ENCODE data around the gene ISCU.
A peak's percentile ranks its signal among the peaks of the same experiment; 100 is the strongest.

ISCU gene

DNA sequence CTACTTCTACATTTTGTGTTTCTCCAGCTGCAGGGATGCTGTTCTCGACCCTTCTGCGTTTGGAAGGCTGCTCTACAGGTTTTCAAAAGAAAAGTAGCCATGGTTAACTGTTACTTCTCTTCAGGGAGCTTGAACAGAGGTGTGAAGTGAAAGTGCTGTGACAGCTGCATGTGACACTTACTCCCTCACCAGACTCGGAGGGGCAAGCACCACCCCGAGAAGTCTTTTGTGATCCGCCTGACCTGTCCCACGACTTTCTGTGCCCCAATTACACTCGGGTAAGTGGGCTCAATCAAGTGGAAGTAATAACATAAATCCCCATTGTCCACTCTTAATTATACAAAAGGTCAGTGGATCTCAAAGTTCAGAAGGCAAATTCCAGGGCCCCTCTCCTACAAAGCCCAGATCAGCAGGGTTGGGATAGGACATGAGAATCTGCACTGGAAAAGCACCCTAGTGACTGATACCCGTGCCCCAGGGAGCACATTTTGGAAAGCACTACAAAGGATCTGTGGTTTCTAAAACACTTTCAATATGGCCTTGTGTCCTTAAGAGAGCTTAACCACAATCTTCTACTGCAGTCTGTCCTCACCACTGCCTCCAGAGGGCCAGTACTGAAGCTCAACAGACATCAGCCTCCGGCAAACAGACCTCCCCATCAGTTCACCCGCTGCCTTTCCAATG, 35.8 kb upstream of the ISCU start:
- Mint-ChIP-seq H3K9me3 (no peaks in the 10 kb centered on the region), H3K4me3 (no peak overlapping the region), H3K27ac (ENCODE audit: low read depth) (peak overlapping the region; percentile 80), H3K4me1 (peaks cover 23% of the 10 kb centered on the region), H3K27me3 (no peaks in the 10 kb centered on the region), H3K36me3 (ENCODE audit: insufficient read depth) (peaks cover 80% of the 10 kb centered on the region)
- no peak for ATAC-seq (replicated peaks; ENCODE audit: extremely low read depth, poor library complexity, severe bottlenecking)
- DNase-seq (ENCODE audit: low spot score in 2 of 2) = no peak

- DNase-seq (ENCODE audit: low spot score in 2 of 2) = no peak
- peaks cover 77% of the 10 kb centered on the region for H3K36me3 Mint-ChIP-seq (ENCODE audit: insufficient read depth)
- no peak overlapping the region for H3K4me3 Mint-ChIP-seq
- no peaks in the 10 kb centered on the region for H3K27me3 Mint-ChIP-seq
- ATAC-seq (replicated peaks; ENCODE audit: extremely low read depth, poor library complexity, severe bottlenecking) = no peak
- H3K27ac Mint-ChIP-seq (ENCODE audit: low read depth) = peak overlapping the region; percentile 80
- H3K4me1 Mint-ChIP-seq = peaks cover 23% of the 10 kb centered on the region
- no peaks in the 10 kb centered on the region for H3K9me3 Mint-ChIP-seq
Measured at GRCh38 chr12:108527166-108527496, 35.3 kb upstream of the ISCU start.

DNA sequence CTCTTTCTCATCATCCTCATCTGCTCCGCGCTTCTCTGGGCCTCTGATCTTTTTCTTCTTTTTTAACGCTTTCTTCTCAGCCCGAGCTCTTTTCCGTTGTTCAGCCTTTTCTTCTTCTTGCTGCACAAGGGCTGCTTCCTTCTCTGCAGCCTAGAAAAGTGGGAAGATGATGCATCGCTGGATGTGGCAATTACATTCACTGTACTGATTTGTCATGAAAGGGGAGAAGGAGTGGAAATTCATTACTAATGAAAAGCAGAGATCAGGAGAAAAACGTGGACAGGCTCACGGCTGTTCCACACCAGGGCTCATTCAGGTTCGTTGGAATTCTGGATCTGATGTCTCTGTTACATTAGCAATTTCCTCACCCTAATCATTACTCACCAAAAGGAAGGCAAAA, 32.2 kb upstream of the ISCU start:
- Mint-ChIP-seq H3K4me1 (peaks cover 23% of the 10 kb centered on the region), H3K27me3 (no peaks in the 10 kb centered on the region), H3K4me3 (no peak overlapping the region), H3K9me3 (no peaks in the 10 kb centered on the region), H3K36me3 (ENCODE audit: insufficient read depth) (peaks cover 81% of the 10 kb centered on the region), H3K27ac (ENCODE audit: low read depth) (no peak overlapping the region)
- ATAC-seq (replicated peaks; ENCODE audit: extremely low read depth, poor library complexity, severe bottlenecking) (no peak), DNase-seq (ENCODE audit: low spot score in 2 of 2) (no peak)

DNA sequence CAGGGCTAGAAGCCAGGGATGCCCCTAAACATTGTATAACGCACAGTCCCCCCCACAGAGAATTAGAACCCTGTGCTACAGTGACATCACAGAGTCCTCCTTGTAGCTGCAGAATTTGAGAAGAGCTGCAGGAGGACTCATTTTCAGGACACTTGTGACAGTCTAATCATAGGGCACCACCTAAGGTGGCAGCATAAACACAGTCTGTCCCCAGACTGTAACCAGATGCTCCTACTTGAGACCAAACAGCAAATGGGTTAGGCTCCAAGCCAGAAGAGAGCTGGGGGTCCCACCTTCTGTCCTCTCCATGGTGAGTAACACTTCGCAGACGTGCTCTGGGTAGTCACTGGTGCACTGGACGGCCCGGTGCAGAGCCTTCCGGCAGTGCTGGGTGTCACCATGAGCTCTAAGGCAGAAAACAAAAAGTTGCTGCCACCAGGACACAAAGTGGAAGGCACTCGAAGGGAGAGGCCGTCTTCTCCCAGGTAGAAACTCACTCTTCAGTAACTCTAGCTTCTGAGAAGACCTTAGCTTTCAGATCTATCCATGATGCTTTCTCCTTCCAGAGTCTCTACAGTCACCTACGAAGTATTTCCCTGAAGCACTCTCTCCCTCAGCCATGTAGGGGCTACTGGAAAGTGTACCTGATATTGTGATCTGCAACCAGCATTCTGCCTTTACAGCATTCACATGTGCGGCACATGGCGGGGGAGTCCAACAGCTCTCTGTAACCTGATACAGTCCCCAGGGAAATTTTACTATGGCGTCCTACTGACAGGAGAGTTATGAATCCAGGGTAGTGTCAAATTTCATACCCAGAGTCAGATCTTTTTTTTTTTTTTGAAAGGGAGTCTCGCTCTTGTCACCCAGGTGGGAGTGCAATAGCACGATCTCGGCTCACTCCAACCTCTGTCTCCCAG, 30.2 kb upstream of the ISCU start:
- Mint-ChIP-seq H3K27me3 (no peaks in the 10 kb centered on the region), H3K36me3 (ENCODE audit: insufficient read depth) (peaks cover 78% of the 10 kb centered on the region), H3K4me3 (no peak overlapping the region), H3K9me3 (no peaks in the 10 kb centered on the region), H3K4me1 (peaks cover 16% of the 10 kb centered on the region), H3K27ac (ENCODE audit: low read depth) (no peak overlapping the region)
- ATAC-seq (replicated peaks; ENCODE audit: extremely low read depth, poor library complexity, severe bottlenecking) (no peak), DNase-seq (ENCODE audit: low spot score in 2 of 2) (no peak)

- ATAC-seq (replicated peaks; ENCODE audit: extremely low read depth, poor library complexity, severe bottlenecking) (no peak), DNase-seq (ENCODE audit: low spot score in 2 of 2) (no peak)
- Mint-ChIP-seq H3K4me3 (no peak overlapping the region), H3K27me3 (no peaks in the 10 kb centered on the region), H3K36me3 (ENCODE audit: insufficient read depth) (peaks cover 67% of the 10 kb centered on the region), H3K9me3 (no peaks in the 10 kb centered on the region), H3K4me1 (peaks cover 13% of the 10 kb centered on the region), H3K27ac (ENCODE audit: low read depth) (no peak overlapping the region)
Measured at GRCh38 chr12:108538146-108538545, 24.2 kb upstream of the ISCU start.

GRCh38 chr12:108538616-108539195, 23.7 kb upstream of the ISCU start:
- Mint-ChIP-seq H3K4me1 (peaks cover 15% of the 10 kb centered on the region), H3K4me3 (no peak overlapping the region), H3K27me3 (no peaks in the 10 kb centered on the region), H3K9me3 (no peaks in the 10 kb centered on the region), H3K27ac (ENCODE audit: low read depth) (peak overlapping the region; percentile 25), H3K36me3 (ENCODE audit: insufficient read depth) (peaks cover 66% of the 10 kb centered on the region)
- ATAC-seq (replicated peaks; ENCODE audit: extremely low read depth, poor library complexity, severe bottlenecking) (no peak), DNase-seq (ENCODE audit: low spot score in 2 of 2) (no peak)

DNA sequence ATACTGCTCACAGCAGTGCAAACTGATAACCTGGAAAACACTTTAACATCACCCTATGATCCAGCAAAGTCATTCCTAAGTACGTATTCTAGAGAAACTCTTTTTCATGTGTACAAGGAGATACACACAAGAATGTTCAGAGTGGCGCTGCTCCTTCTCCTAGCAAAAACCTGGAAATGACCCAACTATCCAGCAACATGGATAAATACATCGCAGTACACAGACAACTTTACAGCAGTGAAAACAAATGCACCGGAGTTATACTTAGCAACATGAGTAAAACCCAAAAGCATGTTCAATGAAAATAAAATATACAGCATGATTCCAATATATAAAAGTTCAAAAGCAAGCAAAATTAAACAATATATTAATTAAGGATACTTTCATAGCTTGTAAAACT, 20.1 kb upstream of the ISCU start:
- no peaks in the 10 kb centered on the region for H3K27me3 Mint-ChIP-seq
- ATAC-seq (replicated peaks; ENCODE audit: extremely low read depth, poor library complexity, severe bottlenecking) = no peak
- DNase-seq (ENCODE audit: low spot score in 2 of 2) = no peak
- H3K4me1 Mint-ChIP-seq = peaks cover 31% of the 10 kb centered on the region
- H3K4me3 Mint-ChIP-seq = no peak overlapping the region
- peak overlapping the region; percentile 55 for H3K27ac Mint-ChIP-seq (ENCODE audit: low read depth)
- H3K36me3 Mint-ChIP-seq (ENCODE audit: insufficient read depth) = peaks cover 67% of the 10 kb centered on the region
- no peaks in the 10 kb centered on the region for H3K9me3 Mint-ChIP-seq

DNA sequence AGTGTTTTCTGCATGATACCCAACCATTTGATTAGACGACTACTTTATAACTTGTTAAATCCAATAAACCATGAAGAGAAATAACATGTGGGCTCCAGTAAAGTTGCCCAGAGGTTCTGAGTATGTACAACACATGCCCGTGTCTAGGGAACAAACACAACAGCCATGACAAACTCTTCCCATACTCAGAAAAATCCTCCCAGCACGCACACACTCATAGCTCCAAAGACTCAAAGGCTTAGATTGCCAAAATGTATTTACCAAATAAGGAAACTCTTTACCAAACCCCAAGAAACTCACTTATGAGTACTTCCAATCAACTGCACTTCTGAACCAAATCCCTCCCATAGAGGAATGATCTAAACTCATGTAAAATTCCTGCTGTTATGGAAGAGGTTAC, 18.7 kb upstream of the ISCU start:
- no peaks in the 10 kb centered on the region for H3K27me3 Mint-ChIP-seq
- H3K27ac Mint-ChIP-seq (ENCODE audit: low read depth) = no peak overlapping the region
- H3K4me3 Mint-ChIP-seq = no peak overlapping the region
- H3K36me3 Mint-ChIP-seq (ENCODE audit: insufficient read depth) = peaks cover 66% of the 10 kb centered on the region
- DNase-seq (ENCODE audit: low spot score in 2 of 2) (no peak), ATAC-seq (replicated peaks; ENCODE audit: extremely low read depth, poor library complexity, severe bottlenecking) (no peak)
- peaks cover 31% of the 10 kb centered on the region for H3K4me1 Mint-ChIP-seq
- no peaks in the 10 kb centered on the region for H3K9me3 Mint-ChIP-seq

DNA sequence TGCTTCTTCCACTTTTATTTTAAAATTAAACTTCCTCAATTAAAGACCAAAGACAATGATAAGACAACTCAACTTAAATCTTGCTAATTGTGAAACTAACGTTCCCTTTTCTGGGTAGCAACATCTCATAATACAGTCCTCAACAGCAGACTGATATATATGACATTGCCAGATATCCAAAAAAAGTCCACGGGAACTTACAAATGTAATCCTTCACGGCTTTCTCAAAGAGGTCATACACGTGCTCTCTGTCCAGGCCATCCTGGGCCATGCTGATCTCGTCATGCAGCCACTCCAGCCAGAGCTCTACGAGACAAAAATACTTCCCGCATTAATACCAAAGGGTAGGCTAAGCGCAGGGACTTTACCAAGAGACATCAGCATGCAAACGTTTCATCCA, 14.7 kb upstream of the ISCU start:
- no peaks in the 10 kb centered on the region for H3K9me3 Mint-ChIP-seq
- H3K27me3 Mint-ChIP-seq = no peaks in the 10 kb centered on the region
- H3K27ac Mint-ChIP-seq (ENCODE audit: low read depth) = peak overlapping the region; percentile 49
- DNase-seq (ENCODE audit: low spot score in 2 of 2) (no peak), ATAC-seq (replicated peaks; ENCODE audit: extremely low read depth, poor library complexity, severe bottlenecking) (no peak)
- H3K4me1 Mint-ChIP-seq = peaks cover 45% of the 10 kb centered on the region
- H3K36me3 Mint-ChIP-seq (ENCODE audit: insufficient read depth) = peaks cover 56% of the 10 kb centered on the region
- H3K4me3 Mint-ChIP-seq = no peak overlapping the region

- Mint-ChIP-seq H3K27ac (ENCODE audit: low read depth) (no peak overlapping the region), H3K27me3 (no peaks in the 10 kb centered on the region), H3K4me3 (no peak overlapping the region), H3K4me1 (peaks cover 53% of the 10 kb centered on the region), H3K36me3 (ENCODE audit: insufficient read depth) (peaks cover 46% of the 10 kb centered on the region), H3K9me3 (no peaks in the 10 kb centered on the region)
- ATAC-seq (replicated peaks; ENCODE audit: extremely low read depth, poor library complexity, severe bottlenecking) (no peak), DNase-seq (ENCODE audit: low spot score in 2 of 2) (no peak)
Measured at GRCh38 chr12:108548954-108549521, 13.4 kb upstream of the ISCU start.

GRCh38 chr12:108551535-108551934, 10.9 kb upstream of the ISCU start:
- H3K36me3 Mint-ChIP-seq (ENCODE audit: insufficient read depth) = peaks cover 28% of the 10 kb centered on the region
- ATAC-seq (replicated peaks; ENCODE audit: extremely low read depth, poor library complexity, severe bottlenecking) = no peak
- peak overlapping the region; percentile 10 for H3K4me3 Mint-ChIP-seq
- no peaks in the 10 kb centered on the region for H3K9me3 Mint-ChIP-seq
- peak overlapping the region; percentile 67 for H3K27ac Mint-ChIP-seq (ENCODE audit: low read depth)
- H3K4me1 Mint-ChIP-seq = peaks cover 53% of the 10 kb centered on the region
- H3K27me3 Mint-ChIP-seq = no peaks in the 10 kb centered on the region
- no peak for DNase-seq (ENCODE audit: low spot score in 2 of 2)

DNA sequence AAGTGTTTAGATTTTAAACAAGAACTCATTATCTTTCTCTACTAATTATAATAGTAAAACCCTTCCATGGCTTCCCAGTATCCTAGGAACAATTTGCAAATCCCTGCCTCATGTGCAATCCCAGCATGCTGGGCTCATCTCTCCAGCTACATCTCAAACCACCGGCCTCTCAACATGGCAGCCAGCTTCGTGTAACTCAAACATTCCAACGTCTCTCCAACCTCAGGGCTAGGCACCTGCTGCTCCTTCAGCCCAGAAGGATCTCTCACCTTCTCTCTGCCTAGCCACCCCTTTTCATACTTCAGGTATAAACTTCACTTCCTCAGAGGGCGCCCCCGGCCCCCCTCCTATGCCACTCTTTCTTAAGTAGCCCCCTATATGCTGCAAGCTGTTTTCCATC, 8.6 kb upstream of the ISCU start:
- peaks cover 62% of the 10 kb centered on the region for H3K4me1 Mint-ChIP-seq
- ATAC-seq (replicated peaks; ENCODE audit: extremely low read depth, poor library complexity, severe bottlenecking) = no peak
- no peak overlapping the region for H3K27ac Mint-ChIP-seq (ENCODE audit: low read depth)
- H3K4me3 Mint-ChIP-seq = no peak overlapping the region
- H3K27me3 Mint-ChIP-seq = no peaks in the 10 kb centered on the region
- DNase-seq (ENCODE audit: low spot score in 2 of 2) = no peak
- no peaks in the 10 kb centered on the region for H3K9me3 Mint-ChIP-seq
- peaks cover 13% of the 10 kb centered on the region for H3K36me3 Mint-ChIP-seq (ENCODE audit: insufficient read depth)
